ENCODE measurements around the gene PLD1. TPM values are rescaled to one million over a fixed set of nuclear protein-coding genes. Genes with fewer than 3 reads are reported as not detected.
A peak's percentile ranks its signal among the peaks of the same experiment; 100 is the strongest.

The PLD1 gene
- polyA plus RNA-seq, 4 donors, result 35.9 to 99.1 (median 72.1) TPM

- Histone ChIP-seq H3K27me3 (ENCODE audit: control insufficient read depth in 3 of 3, insufficient read depth in 3 of 3, low read length in 3 of 3) (no peaks in the 10 kb centered on the region), H3K27ac (ENCODE audit: low read depth in 1 of 3, low read length in 2 of 3) (peak overlapping the region in 1 of 3 donors; percentile 50), H3K4me3 (ENCODE audit: low read depth in 1 of 3, low read length in 3 of 3) (no peak overlapping the region), H3K9me3 (ENCODE audit: control insufficient read depth in 2 of 2, insufficient read depth in 1 of 2, low read depth in 1 of 2, low read length in 1 of 2) (peaks cover 0 to 2% of the 10 kb centered on the region in 2 donors), H3K36me3 (ENCODE audit: control insufficient read depth in 3 of 3, insufficient read depth in 2 of 3, low read depth in 1 of 3, low read length in 3 of 3) (peaks cover 0 to 9% (median 7%) of the 10 kb centered on the region in 3 donors), H3K4me1 (ENCODE audit: control insufficient read depth in 3 of 3, insufficient read depth in 2 of 3, low read depth in 1 of 3, low read length in 2 of 3) (peaks cover 0 to 10% (median 0%) of the 10 kb centered on the region in 3 donors)
- FAIRE-seq (no peak), DNase-seq (no peak)
- 91 to 95% (median 92%) methylated on average over 2 of the region's 2 CpGs for WGBS, 3 donors
Observed at GRCh38 chr3:171622126-171622525, 188.2 kb downstream of the PLD1 start.

GRCh38 chr3:171620825-171621434 lies 189.4 kb downstream of the PLD1 start:
- 79 to 93% (median 90%) methylated on average over 1 of the region's 1 CpG for WGBS, 3 donors
- Histone ChIP-seq H3K4me1 (ENCODE audit: control insufficient read depth in 3 of 3, insufficient read depth in 2 of 3, low read depth in 1 of 3, low read length in 2 of 3) (peaks cover 0 to 11% (median 0%) of the 10 kb centered on the region in 3 donors), H3K36me3 (ENCODE audit: control insufficient read depth in 3 of 3, insufficient read depth in 2 of 3, low read depth in 1 of 3, low read length in 3 of 3) (peaks cover 0 to 12% (median 10%) of the 10 kb centered on the region in 3 donors), H3K4me3 (ENCODE audit: low read depth in 1 of 3, low read length in 3 of 3) (no peak overlapping the region), H3K27me3 (ENCODE audit: control insufficient read depth in 3 of 3, insufficient read depth in 3 of 3, low read length in 3 of 3) (no peaks in the 10 kb centered on the region), H3K9me3 (ENCODE audit: control insufficient read depth in 2 of 2, insufficient read depth in 1 of 2, low read depth in 1 of 2, low read length in 1 of 2) (peaks cover 0 to 6% of the 10 kb centered on the region in 2 donors), H3K27ac (ENCODE audit: low read depth in 1 of 3, low read length in 2 of 3) (peak overlapping the region in 1 of 3 donors; percentile 50)
- DNase-seq (peak in 1 of 2 donors; percentile 72), FAIRE-seq (no peak)

- Histone ChIP-seq H3K27me3 (ENCODE audit: control insufficient read depth in 3 of 3, insufficient read depth in 3 of 3, low read length in 3 of 3) (no peaks in the 10 kb centered on the region), H3K27ac (ENCODE audit: low read depth in 1 of 3, low read length in 2 of 3) (peak overlapping the region in 1 of 3 donors; percentile 11), H3K36me3 (ENCODE audit: control insufficient read depth in 3 of 3, insufficient read depth in 2 of 3, low read depth in 1 of 3, low read length in 3 of 3) (peaks cover 0 to 22% (median 19%) of the 10 kb centered on the region in 3 donors), H3K9me3 (ENCODE audit: control insufficient read depth in 2 of 2, insufficient read depth in 1 of 2, low read depth in 1 of 2, low read length in 1 of 2) (peaks cover 0 to 4% of the 10 kb centered on the region in 2 donors), H3K4me1 (ENCODE audit: control insufficient read depth in 3 of 3, insufficient read depth in 2 of 3, low read depth in 1 of 3, low read length in 2 of 3) (peaks cover 0 to 30% (median 3%) of the 10 kb centered on the region in 3 donors), H3K4me3 (ENCODE audit: low read depth in 1 of 3, low read length in 3 of 3) (no peak overlapping the region)
- no peak for DNase-seq
- no peak for FAIRE-seq
- 90 to 98% (median 92%) methylated on average over 4 of the region's 4 CpGs for WGBS, 3 donors
Observed at GRCh38 chr3:171616798-171617197, 193.5 kb downstream of the PLD1 start.

GRCh38 chr3:171615686-171616085 lies 194.6 kb downstream of the PLD1 start:
- peaks cover 0 to 24% (median 3%) of the 10 kb centered on the region in 3 donors for H3K4me1 ChIP-seq (ENCODE audit: control insufficient read depth in 3 of 3, insufficient read depth in 2 of 3, low read depth in 1 of 3, low read length in 2 of 3)
- WGBS, 3 donors, result 72 to 94% (median 75%) methylated on average over 1 of the region's 1 CpG
- H3K36me3 ChIP-seq (ENCODE audit: control insufficient read depth in 3 of 3, insufficient read depth in 2 of 3, low read depth in 1 of 3, low read length in 3 of 3), result peaks cover 0 to 32% (median 19%) of the 10 kb centered on the region in 3 donors
- DNase-seq (peak in 1 of 2 donors; percentile 41), FAIRE-seq (no peak)
- H3K9me3 ChIP-seq (ENCODE audit: control insufficient read depth in 2 of 2, insufficient read depth in 1 of 2, low read depth in 1 of 2, low read length in 1 of 2), result peaks cover 0 to 4% of the 10 kb centered on the region in 2 donors
- no peaks in the 10 kb centered on the region for H3K27me3 ChIP-seq (ENCODE audit: control insufficient read depth in 3 of 3, insufficient read depth in 3 of 3, low read length in 3 of 3)
- H3K4me3 ChIP-seq (ENCODE audit: low read depth in 1 of 3, low read length in 3 of 3), result no peak overlapping the region
- peak overlapping the region in 1 of 3 donors; percentile 2 for H3K27ac ChIP-seq (ENCODE audit: low read depth in 1 of 3, low read length in 2 of 3)

- FAIRE-seq, result no peak
- H3K9me3 ChIP-seq (ENCODE audit: control insufficient read depth in 2 of 2, insufficient read depth in 1 of 2, low read depth in 1 of 2, low read length in 1 of 2), result peaks cover 0 to 4% of the 10 kb centered on the region in 2 donors
- no peaks in the 10 kb centered on the region for H3K27me3 ChIP-seq (ENCODE audit: control insufficient read depth in 3 of 3, insufficient read depth in 3 of 3, low read length in 3 of 3)
- no peak for DNase-seq
- peaks cover 0 to 23% (median 3%) of the 10 kb centered on the region in 3 donors for H3K4me1 ChIP-seq (ENCODE audit: control insufficient read depth in 3 of 3, insufficient read depth in 2 of 3, low read depth in 1 of 3, low read length in 2 of 3)
- H3K36me3 ChIP-seq (ENCODE audit: control insufficient read depth in 3 of 3, insufficient read depth in 2 of 3, low read depth in 1 of 3, low read length in 3 of 3), result peaks cover 0 to 32% (median 18%) of the 10 kb centered on the region in 3 donors
- H3K4me3 ChIP-seq (ENCODE audit: low read depth in 1 of 3, low read length in 3 of 3), result no peak overlapping the region
- peak overlapping the region in 1 of 3 donors; percentile 66 for H3K27ac ChIP-seq (ENCODE audit: low read depth in 1 of 3, low read length in 2 of 3)
Observed at GRCh38 chr3:171615281-171615680, 195.0 kb downstream of the PLD1 start.

- H3K4me3 ChIP-seq (ENCODE audit: low read depth in 1 of 3, low read length in 3 of 3), result no peak overlapping the region
- DNase-seq (peak; percentile 19 to 69), FAIRE-seq (no peak)
- H3K27ac ChIP-seq (ENCODE audit: low read depth in 1 of 3, low read length in 2 of 3), result peak overlapping the region in 1 of 3 donors; percentile 66
- H3K4me1 ChIP-seq (ENCODE audit: control insufficient read depth in 3 of 3, insufficient read depth in 2 of 3, low read depth in 1 of 3, low read length in 2 of 3), result peaks cover 0 to 20% (median 3%) of the 10 kb centered on the region in 3 donors
- 41 to 52% (median 51%) methylated on average over 11 of the region's 11 CpGs for WGBS, 3 donors
- H3K27me3 ChIP-seq (ENCODE audit: control insufficient read depth in 3 of 3, insufficient read depth in 3 of 3, low read length in 3 of 3), result no peaks in the 10 kb centered on the region
- H3K9me3 ChIP-seq (ENCODE audit: control insufficient read depth in 2 of 2, insufficient read depth in 1 of 2, low read depth in 1 of 2, low read length in 1 of 2), result peaks cover 0 to 4% of the 10 kb centered on the region in 2 donors
- H3K36me3 ChIP-seq (ENCODE audit: control insufficient read depth in 3 of 3, insufficient read depth in 2 of 3, low read depth in 1 of 3, low read length in 3 of 3), result peaks cover 0 to 29% (median 16%) of the 10 kb centered on the region in 3 donors
Observed at GRCh38 chr3:171614318-171614921, 195.9 kb downstream of the PLD1 start.

GRCh38 chr3:171607452-171607851 lies 202.8 kb downstream of the PLD1 start:
- Histone ChIP-seq H3K4me1 (ENCODE audit: control insufficient read depth in 3 of 3, insufficient read depth in 2 of 3, low read depth in 1 of 3, low read length in 2 of 3) (no peaks in the 10 kb centered on the region), H3K4me3 (ENCODE audit: low read depth in 1 of 3, low read length in 3 of 3) (no peak overlapping the region), H3K9me3 (ENCODE audit: control insufficient read depth in 2 of 2, insufficient read depth in 1 of 2, low read depth in 1 of 2, low read length in 1 of 2) (no peaks in the 10 kb centered on the region), H3K27ac (ENCODE audit: low read depth in 1 of 3, low read length in 2 of 3) (no peak overlapping the region), H3K27me3 (ENCODE audit: control insufficient read depth in 3 of 3, insufficient read depth in 3 of 3, low read length in 3 of 3) (no peaks in the 10 kb centered on the region), H3K36me3 (ENCODE audit: control insufficient read depth in 3 of 3, insufficient read depth in 2 of 3, low read depth in 1 of 3, low read length in 3 of 3) (peaks cover 0 to 27% (median 17%) of the 10 kb centered on the region in 3 donors)
- 88 to 91% (median 89%) methylated on average over 1 of the region's 1 CpG for WGBS, 3 donors
- FAIRE-seq (no peak), DNase-seq (no peak)

GRCh38 chr3:171606151-171606751 lies 204.0 kb downstream of the PLD1 start:
- Histone ChIP-seq H3K4me1 (ENCODE audit: control insufficient read depth in 3 of 3, insufficient read depth in 2 of 3, low read depth in 1 of 3, low read length in 2 of 3) (no peaks in the 10 kb centered on the region), H3K9me3 (ENCODE audit: control insufficient read depth in 2 of 2, insufficient read depth in 1 of 2, low read depth in 1 of 2, low read length in 1 of 2) (no peaks in the 10 kb centered on the region)
- WGBS, 3 donors, result 79 to 88% (median 82%) methylated on average over 6 of the region's 6 CpGs

More at GRCh38 chr3:171606151-171606751, 204.0 kb downstream of the PLD1 start:
- H3K27ac ChIP-seq (ENCODE audit: low read depth in 1 of 3, low read length in 2 of 3), result no peak overlapping the region
- H3K36me3 ChIP-seq (ENCODE audit: control insufficient read depth in 3 of 3, insufficient read depth in 2 of 3, low read depth in 1 of 3, low read length in 3 of 3), result peaks cover 0 to 18% (median 18%) of the 10 kb centered on the region in 3 donors
- FAIRE-seq (no peak), DNase-seq (no peak)
- no peaks in the 10 kb centered on the region for H3K27me3 ChIP-seq (ENCODE audit: control insufficient read depth in 3 of 3, insufficient read depth in 3 of 3, low read length in 3 of 3)
- no peak overlapping the region for H3K4me3 ChIP-seq (ENCODE audit: low read depth in 1 of 3, low read length in 3 of 3)

All from small intestine (tissue), 7 donors.